Endodermal cell (in vitro differentiated cells): ENCODE measurements around the gene ZNF574. TPM values are rescaled to one million over a fixed set of nuclear protein-coding genes. Genes with fewer than 3 reads are reported as not detected.

Source experiments
- DNase-seq: peaks from one replicate; pipeline ENCODE4 v3.0.0-alpha.2; 2017
- H3K27ac ChIP-seq: 2 replicates; pipeline ENCODE4 v1.5.1; 2013; ENCODE audit warnings: mild to moderate bottlenecking, low read depth, low read length, moderate library complexity
- H3K27me3 ChIP-seq: 2 replicates; pipeline ENCODE4 v1.6.1; 2013; ENCODE audit warnings: mild to moderate bottlenecking, low read length, moderate library complexity; ENCODE audit not compliant: insufficient read depth, control insufficient read depth, poor library complexity, severe bottlenecking
- H3K36me3 ChIP-seq: 2 replicates; pipeline ENCODE4 v1.7.0; 2013; ENCODE audit warnings: mild to moderate bottlenecking, low read length, moderate library complexity; ENCODE audit not compliant: control insufficient read depth, insufficient read depth
- H3K4me1 ChIP-seq: one replicate; pipeline ENCODE4 v1.7.0; 2013; ENCODE audit warnings: low read length; ENCODE audit not compliant: control insufficient read depth, insufficient read depth
- H3K4me3 ChIP-seq: 2 replicates; pipeline ENCODE4 v1.5.1; 2013; ENCODE audit warnings: mild to moderate bottlenecking, low read length, moderate library complexity
- H3K9ac ChIP-seq: 2 replicates; pipeline ENCODE4 v1.6.1; 2013; ENCODE audit warnings: mild to moderate bottlenecking, low read length, moderate library complexity; ENCODE audit not compliant: poor library complexity, severe bottlenecking; ENCODE audit errors: extremely low read depth
- H3K9me3 ChIP-seq: 2 replicates; pipeline ENCODE4 v1.6.1; 2013; ENCODE audit warnings: mild to moderate bottlenecking, low read length, moderate library complexity; ENCODE audit not compliant: control insufficient read depth
- H3K27ac Mint-ChIP-seq: 2 replicates; pipeline ENCODE4 v1.8.0; 2020; ENCODE audit warnings: mixed read lengths
- H3K27me3 Mint-ChIP-seq: 2 replicates; pipeline ENCODE4 v1.8.0; 2021; ENCODE audit warnings: mild to moderate bottlenecking, mixed read lengths; ENCODE audit not compliant: insufficient read depth
- H3K36me3 Mint-ChIP-seq: 2 replicates; pipeline ENCODE4 v1.8.0; 2020; ENCODE audit warnings: low read depth, mixed read lengths
- H3K4me1 Mint-ChIP-seq: 2 replicates; pipeline ENCODE4 v1.8.0; 2020; ENCODE audit warnings: mixed read lengths
- H3K4me3 Mint-ChIP-seq: 2 replicates; pipeline ENCODE4 v1.8.0; 2020; ENCODE audit warnings: mild to moderate bottlenecking, moderate library complexity, mixed read lengths
- H3K9me3 Mint-ChIP-seq: 2 replicates; pipeline ENCODE4 v1.8.0; 2020; ENCODE audit warnings: mild to moderate bottlenecking, mixed read lengths
- WGBS, 2 experiments: methylation state at CpG; one replicate each; pipeline versions ENCODE4 v1.1.5 to v1.1.7; 2013; ENCODE audit warnings: missing lambda C conversion rate in 2 of 2, mixed read lengths in 1 of 2; ENCODE audit not compliant: insufficient coverage in 1 of 2, insufficient read length in 1 of 2; 5-methylcytosine and 5-hydroxymethylcytosine counted together
- total RNA-seq, 2 donors: library from RNA; stranded (reverse); fragmentation: NEBNext Ultra II Directional in 1 of 2; extraction: Animal tissue kit (Norgen Biotek cat#: 25700) in 1 of 2; gene quantifications; 2 replicates in 1 of 2; 3 replicates in 1 of 2; pipeline ENCODE4 v1.2.1, GENCODE V29; 2021
- TF ChIP-seq, protein P1 (sequence below): fragments of 200-600 bp; sonication (generic); conservative IDR thresholded peaks from 2 replicates; pipeline ENCODE4 v1.5.0; 2021; ENCODE audit warnings: antibody characterized with exemption, mild to moderate bottlenecking

The ZNF574 gene
- total RNA-seq, 2 donors from 2014 or later = 20.9 to 22.1 TPM

DNA sequence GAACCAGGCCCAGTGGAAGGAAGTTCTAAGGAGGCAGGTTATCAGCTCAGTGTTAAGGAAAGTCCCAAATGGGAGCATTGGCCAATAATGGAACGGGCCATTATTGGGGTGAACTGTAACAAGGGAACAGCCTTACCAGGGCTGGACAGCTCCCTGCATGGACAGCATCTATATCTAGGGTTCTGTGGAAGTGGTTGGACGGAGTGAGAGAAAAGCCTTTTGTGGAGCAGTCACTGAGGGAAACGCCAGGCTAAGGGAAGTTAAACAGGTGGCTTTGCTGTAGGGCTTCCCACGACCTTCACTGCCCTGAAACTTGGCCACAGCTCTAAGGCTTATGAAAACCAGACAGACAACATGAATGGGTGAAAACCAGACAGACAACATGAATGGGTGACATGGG is 39.3 kb downstream of the ZNF574 start:
- no peak overlapping the region for H3K4me3 ChIP-seq
- no peak overlapping the region for H3K27ac Mint-ChIP-seq
- TF ChIP-seq, protein P1, sequence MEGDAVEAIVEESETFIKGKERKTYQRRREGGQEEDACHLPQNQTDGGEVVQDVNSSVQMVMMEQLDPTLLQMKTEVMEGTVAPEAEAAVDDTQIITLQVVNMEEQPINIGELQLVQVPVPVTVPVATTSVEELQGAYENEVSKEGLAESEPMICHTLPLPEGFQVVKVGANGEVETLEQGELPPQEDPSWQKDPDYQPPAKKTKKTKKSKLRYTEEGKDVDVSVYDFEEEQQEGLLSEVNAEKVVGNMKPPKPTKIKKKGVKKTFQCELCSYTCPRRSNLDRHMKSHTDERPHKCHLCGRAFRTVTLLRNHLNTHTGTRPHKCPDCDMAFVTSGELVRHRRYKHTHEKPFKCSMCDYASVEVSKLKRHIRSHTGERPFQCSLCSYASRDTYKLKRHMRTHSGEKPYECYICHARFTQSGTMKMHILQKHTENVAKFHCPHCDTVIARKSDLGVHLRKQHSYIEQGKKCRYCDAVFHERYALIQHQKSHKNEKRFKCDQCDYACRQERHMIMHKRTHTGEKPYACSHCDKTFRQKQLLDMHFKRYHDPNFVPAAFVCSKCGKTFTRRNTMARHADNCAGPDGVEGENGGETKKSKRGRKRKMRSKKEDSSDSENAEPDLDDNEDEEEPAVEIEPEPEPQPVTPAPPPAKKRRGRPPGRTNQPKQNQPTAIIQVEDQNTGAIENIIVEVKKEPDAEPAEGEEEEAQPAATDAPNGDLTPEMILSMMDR = no peak
- no peaks in the 10 kb centered on the region for H3K4me1 ChIP-seq
- no peaks in the 10 kb centered on the region for H3K36me3 ChIP-seq
- no peaks in the 10 kb centered on the region for H3K9me3 Mint-ChIP-seq
- H3K27me3 Mint-ChIP-seq = peaks cover 2% of the 10 kb centered on the region
- peaks cover 9% of the 10 kb centered on the region for H3K4me1 Mint-ChIP-seq
- 88 to 96% methylated on average over 4 of the region's 4 CpGs for WGBS, 2 experiments
- H3K9ac ChIP-seq = no peak overlapping the region
- H3K36me3 Mint-ChIP-seq = no peaks in the 10 kb centered on the region
- no peak overlapping the region for H3K27ac ChIP-seq
- H3K9me3 ChIP-seq = no peaks in the 10 kb centered on the region
- no peaks in the 10 kb centered on the region for H3K27me3 ChIP-seq
- no peak overlapping the region for H3K4me3 Mint-ChIP-seq
- no peak for DNase-seq

DNA sequence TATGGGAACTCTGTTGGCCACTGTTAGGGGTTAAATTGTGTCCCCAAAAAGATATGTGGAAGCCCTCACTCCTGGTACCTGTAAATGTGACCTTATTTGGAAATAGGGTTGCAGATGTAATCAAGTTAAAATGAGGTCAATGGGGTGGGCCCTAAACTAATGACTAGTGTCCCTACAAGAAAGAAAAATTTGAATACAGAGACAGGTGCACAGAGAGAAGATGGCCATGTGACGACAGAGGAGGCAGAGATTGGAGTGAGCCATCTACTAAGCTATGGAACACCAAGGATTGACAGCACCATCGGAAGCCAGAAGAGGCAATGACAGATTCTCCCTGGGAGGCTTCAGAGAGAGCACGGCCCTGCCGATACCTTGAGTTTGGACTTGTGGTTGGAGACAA is 39.7 kb downstream of the ZNF574 start:
- Mint-ChIP-seq H3K9me3 (no peaks in the 10 kb centered on the region), H3K36me3 (no peaks in the 10 kb centered on the region), H3K4me1 (peaks cover 9% of the 10 kb centered on the region), H3K4me3 (no peak overlapping the region), H3K27ac (no peak overlapping the region), H3K27me3 (peaks cover 2% of the 10 kb centered on the region)
- H3K27ac ChIP-seq = no peak overlapping the region
- no peak for DNase-seq
- 90 to 97% methylated on average over 2 to 4 of the region's 4 CpGs for WGBS, 2 experiments
- no peak overlapping the region for H3K4me3 ChIP-seq
- no peaks in the 10 kb centered on the region for H3K27me3 ChIP-seq
- no peaks in the 10 kb centered on the region for H3K9me3 ChIP-seq
- TF ChIP-seq, protein P1 = no peak
- H3K36me3 ChIP-seq = no peaks in the 10 kb centered on the region
- no peak overlapping the region for H3K9ac ChIP-seq
- no peaks in the 10 kb centered on the region for H3K4me1 ChIP-seq

DNA sequence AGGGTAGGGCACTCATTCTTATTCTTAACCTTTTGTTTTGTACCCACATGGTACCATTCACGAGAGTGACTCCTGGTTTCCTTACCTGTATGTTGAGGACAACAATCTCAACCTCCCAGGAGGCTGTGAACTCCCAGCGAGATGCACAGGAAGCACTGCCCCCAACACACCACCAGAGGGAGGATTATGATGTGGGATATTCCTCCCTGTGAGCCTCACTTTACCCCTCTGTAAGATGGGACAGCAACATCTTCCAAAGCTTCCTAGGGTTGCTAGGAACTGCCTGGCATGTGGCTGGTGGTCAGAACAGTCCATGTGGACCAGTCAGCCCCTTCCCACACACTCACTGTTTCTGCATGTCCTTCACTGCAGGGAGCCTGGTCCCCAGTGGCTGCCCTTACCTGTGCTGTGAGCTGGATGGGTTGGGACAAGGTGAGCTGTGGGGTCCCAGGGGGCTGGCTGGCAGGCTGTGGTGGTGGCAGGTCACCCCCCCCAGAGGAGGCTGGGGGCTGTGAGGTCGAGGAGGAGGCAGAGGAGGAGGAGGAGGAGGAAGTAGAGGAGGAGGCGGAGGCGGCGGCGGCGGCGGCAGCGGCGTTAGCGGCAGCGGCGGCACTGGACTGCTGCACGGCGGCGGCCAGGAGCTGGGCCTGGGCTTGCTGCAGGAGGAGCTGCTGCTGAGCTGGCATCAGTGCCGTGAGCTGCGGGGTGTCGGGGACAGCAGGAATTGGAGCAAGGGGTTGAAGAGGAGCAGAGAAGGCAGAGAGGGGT is 40.5 kb downstream of the ZNF574 start:
- Mint-ChIP-seq H3K4me1 (peaks cover 9% of the 10 kb centered on the region), H3K27ac (no peak overlapping the region), H3K9me3 (no peaks in the 10 kb centered on the region), H3K4me3 (no peak overlapping the region), H3K27me3 (peaks cover 2% of the 10 kb centered on the region), H3K36me3 (no peaks in the 10 kb centered on the region)
- Histone ChIP-seq H3K27me3 (no peaks in the 10 kb centered on the region), H3K4me1 (no peaks in the 10 kb centered on the region), H3K27ac (no peak overlapping the region), H3K36me3 (no peaks in the 10 kb centered on the region), H3K9ac (no peak overlapping the region), H3K9me3 (no peaks in the 10 kb centered on the region), H3K4me3 (no peak overlapping the region)
- 90 to 98% methylated on average over 9 to 19 of the region's 20 CpGs for WGBS, 2 experiments
- TF ChIP-seq, protein P1 = peak; percentile 51
- no peak for DNase-seq
